GM18907 (cell line): ENCODE data around the gene TRIM17.

Source experiments
- ATAC-seq: cut with Tn5 transposase; IDR thresholded peaks from one replicate; pipeline ENCODE4 v1.9.1; 2021; ENCODE audit warnings: mild to moderate bottlenecking, moderate library complexity; ENCODE audit not compliant: unreplicated experiment

TRIM17 gene

GRCh38 chr1:228404107-228404720 lies 12.4 kb downstream of the TRIM17 start:
- ATAC-seq, result no peak

GRCh38 chr1:228403231-228403631 lies 13.4 kb downstream of the TRIM17 start:
- no peak for ATAC-seq

GRCh38 chr1:228402641-228403025 lies 14.0 kb downstream of the TRIM17 start:
- no peak for ATAC-seq

GRCh38 chr1:228401782-228402640 lies 14.7 kb downstream of the TRIM17 start:
- ATAC-seq, result no peak

- no peak for ATAC-seq
Measured at GRCh38 chr1:228400692-228401454, 15.8 kb downstream of the TRIM17 start.

- ATAC-seq, result no peak
Measured at GRCh38 chr1:228400237-228400651, 16.4 kb downstream of the TRIM17 start.

GRCh38 chr1:228399531-228400236 lies 17.0 kb downstream of the TRIM17 start:
- no peak for ATAC-seq

GRCh38 chr1:228398741-228399461 lies 17.8 kb downstream of the TRIM17 start:
- no peak for ATAC-seq

GRCh38 chr1:228397966-228398365 lies 18.7 kb downstream of the TRIM17 start:
- no peak for ATAC-seq

GRCh38 chr1:228396770-228397662 lies 19.6 kb downstream of the TRIM17 start:
- no peak for ATAC-seq

GRCh38 chr1:228394571-228395394 lies 21.9 kb downstream of the TRIM17 start:
- no peak for ATAC-seq

GRCh38 chr1:228393811-228394570 lies 22.7 kb downstream of the TRIM17 start:
- no peak for ATAC-seq

- ATAC-seq, result no peak
Measured at GRCh38 chr1:228393268-228393701, 23.4 kb downstream of the TRIM17 start.

GRCh38 chr1:228392111-228392936 lies 24.3 kb downstream of the TRIM17 start:
- ATAC-seq, result no peak

- ATAC-seq, result no peak
Measured at GRCh38 chr1:228391411-228392020, 25.1 kb downstream of the TRIM17 start.

- ATAC-seq, result no peak
Measured at GRCh38 chr1:228390649-228391048, 26.0 kb downstream of the TRIM17 start.
